ENCODE results near the gene CYP2A6.
"Not testable (repeated sequence)": the region's sequence is repeated elsewhere in the genome, so short reads cannot be mapped to it uniquely, and the experiment has no call there.

GRCh38 chr19:40812571-40812970 is 37.7 kb downstream of the CYP2A6 start:
- TF ChIP-seq POLR2A (IDR thresholded peaks at IDR 0.05; ENCODE audit: low read depth); EP300 (IDR thresholded peaks at IDR 0.05); POLR2AphosphoS5 (IDR thresholded peaks at IDR 0.05): not testable (repeated sequence)
- TF ChIP-seq, protein P1, sequence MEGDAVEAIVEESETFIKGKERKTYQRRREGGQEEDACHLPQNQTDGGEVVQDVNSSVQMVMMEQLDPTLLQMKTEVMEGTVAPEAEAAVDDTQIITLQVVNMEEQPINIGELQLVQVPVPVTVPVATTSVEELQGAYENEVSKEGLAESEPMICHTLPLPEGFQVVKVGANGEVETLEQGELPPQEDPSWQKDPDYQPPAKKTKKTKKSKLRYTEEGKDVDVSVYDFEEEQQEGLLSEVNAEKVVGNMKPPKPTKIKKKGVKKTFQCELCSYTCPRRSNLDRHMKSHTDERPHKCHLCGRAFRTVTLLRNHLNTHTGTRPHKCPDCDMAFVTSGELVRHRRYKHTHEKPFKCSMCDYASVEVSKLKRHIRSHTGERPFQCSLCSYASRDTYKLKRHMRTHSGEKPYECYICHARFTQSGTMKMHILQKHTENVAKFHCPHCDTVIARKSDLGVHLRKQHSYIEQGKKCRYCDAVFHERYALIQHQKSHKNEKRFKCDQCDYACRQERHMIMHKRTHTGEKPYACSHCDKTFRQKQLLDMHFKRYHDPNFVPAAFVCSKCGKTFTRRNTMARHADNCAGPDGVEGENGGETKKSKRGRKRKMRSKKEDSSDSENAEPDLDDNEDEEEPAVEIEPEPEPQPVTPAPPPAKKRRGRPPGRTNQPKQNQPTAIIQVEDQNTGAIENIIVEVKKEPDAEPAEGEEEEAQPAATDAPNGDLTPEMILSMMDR (IDR thresholded peaks at IDR 0.05), result not testable (repeated sequence)

Measured in esophagus muscularis mucosa (tissue), 4 donors.